Transverse colon (tissue), 4 donors: ENCODE measurements around the gene RNPS1.

Source experiments
- CTCF ChIP-seq, 5 experiments: fragments of 200-600 bp in 3 of 5; fragments of 450-650 bp in 2 of 5; sonication (generic) in 3 of 5; IDR thresholded peaks; 1 replicate in 2 of 5; 2 replicates in 3 of 5; pipeline ENCODE4 v1.5.1; 2016 to 2017; ENCODE audit warnings: antibody characterized with exemption in 5 of 5, inconsistent platforms in 3 of 5, mild to moderate bottlenecking in 2 of 5, moderate library complexity in 1 of 5
- EP300 ChIP-seq: sonication (generic); formaldehyde crosslinking; IDR thresholded peaks from one replicate; pipeline ENCODE4 v1.6.1; 2017; ENCODE audit warnings: antibody characterized with exemption, low read depth
- POLR2AphosphoS5 ChIP-seq, 3 donors: sonication (generic); formaldehyde crosslinking; IDR thresholded peaks; one replicate each; pipeline ENCODE4 v1.6.1; 2016; ENCODE audit warnings: antibody characterized with exemption in 3 of 3

GRCh38 chr16:2253293-2253692, 14.6 kb downstream of the RNPS1 start:
- no peak for TF ChIP-seq CTCF (IDR thresholded peaks at IDR 0.05)
- TF ChIP-seq POLR2AphosphoS5 (IDR thresholded peaks at IDR 0.05): no peak
- no peak for TF ChIP-seq EP300
